Testis (tissue), 3 donors: ENCODE data around the gene BMPR1A. TPM values are rescaled to one million over a fixed set of nuclear protein-coding genes. Genes with fewer than 3 reads are reported as not detected.

Source experiments
- DNase-seq: peaks from one replicate; pipeline ENCODE4 v3.0.0-alpha.2; 2019
- H3K27ac ChIP-seq, 2 donors: fragments of 200-600 bp; sonication (generic); one replicate each; pipeline ENCODE4 v1.5.1; 2019
- H3K27me3 ChIP-seq: fragments of 200-600 bp; sonication (generic); one replicate; pipeline ENCODE4 v1.5.1; 2019
- H3K36me3 ChIP-seq: fragments of 200-600 bp; sonication (generic); one replicate; pipeline ENCODE4 v1.5.1; 2017; ENCODE audit warnings: low read depth; ENCODE audit errors: missing control alignments
- H3K4me1 ChIP-seq: fragments of 200-600 bp; sonication (generic); one replicate; pipeline ENCODE4 v1.5.1; 2019
- H3K4me3 ChIP-seq, 2 donors: fragments of 200-600 bp; sonication (generic); one replicate each; pipeline ENCODE4 v1.5.1; 2017 to 2019
- H3K9me3 ChIP-seq: fragments of 200-600 bp; sonication (generic); one replicate; pipeline ENCODE4 v1.5.1; 2017
- CTCF ChIP-seq, 3 experiments: fragments of 450-650 bp in 2 of 3; fragments of 200-600 bp in 1 of 3; sonication (generic) in 1 of 3; IDR thresholded peaks; one replicate each; pipeline ENCODE4 v1.5.1; 2016 to 2019; ENCODE audit warnings: antibody characterized with exemption in 3 of 3, mild to moderate bottlenecking in 2 of 3, moderate library complexity in 1 of 3
- POLR2A ChIP-seq: fragments of 450-650 bp; IDR thresholded peaks from one replicate; pipeline ENCODE4 v1.6.1; 2017; ENCODE audit warnings: antibody characterized with exemption, mild to moderate bottlenecking, moderate library complexity
- WGBS, 2 donors: methylation state at CpG; one replicate each; pipeline ENCODE4 v1.1.5; 2018; 5-methylcytosine and 5-hydroxymethylcytosine counted together
- intact Hi-C: fragments of 100-400 bp; cut with DNase I; formaldehyde crosslinking; loops from one replicate; pipeline ENCODE4 v1.15.1; 2023; ENCODE audit warnings: low total_unique reads
- polyA plus RNA-seq: library from polyadenylated mRNA; stranded (reverse); fragments of 350-450 nt; fragmentation: Illumina TruSeq; extraction: RNeasy Lipid Tissue Mini Kit (QIAGEN cat#74804); gene quantifications from one replicate; pipeline ENCODE4 v1.2.3, GENCODE V29; 2014; ENCODE audit warnings: low read depth, low replicate concordance; ENCODE audit not compliant: insufficient read depth
- total RNA-seq, 2 donors: library from RNA; depleted of rRNA; stranded (reverse); fragments of >200 nt; gene quantifications; one replicate each; pipeline ENCODE4 v1.2.3, GENCODE V29; 2016

BMPR1A gene
- total and polyA plus RNA-seq, 3 donors from 2014 or later: 19.5 to 51.1 (median 42.6) TPM

DNA sequence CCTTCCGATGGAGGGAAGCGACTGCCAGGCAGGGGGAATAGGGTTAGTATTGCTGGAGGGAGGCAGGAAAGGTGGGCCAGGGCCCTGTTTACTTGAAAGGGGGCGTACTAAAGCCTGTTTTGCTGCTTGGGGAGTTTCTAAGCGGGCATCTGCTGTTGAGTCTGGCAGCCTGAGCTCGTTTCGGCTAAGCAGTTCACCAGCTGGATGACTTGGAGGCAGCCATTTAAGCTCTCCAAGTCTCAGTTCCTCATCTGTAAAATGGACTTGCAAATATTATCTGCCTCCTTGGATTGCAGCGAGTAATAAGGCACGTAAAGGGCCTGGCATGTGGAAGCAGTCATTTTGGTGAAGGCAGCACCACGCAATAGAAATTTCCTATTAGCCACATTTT, 44.1 kb upstream of the BMPR1A start:
- Histone ChIP-seq H3K4me1 (peaks cover 11% of the 10 kb centered on the region), H3K27ac (peak overlapping the region; percentile 92 to 95), H3K9me3 (no peaks in the 10 kb centered on the region), H3K4me3 (peak overlapping the region; percentile 80 to 82), H3K27me3 (no peaks in the 10 kb centered on the region), H3K36me3 (no peaks in the 10 kb centered on the region)
- no peak for TF ChIP-seq POLR2A
- no peak for TF ChIP-seq CTCF (IDR thresholded peaks at IDR 0.05)
- intact Hi-C loops: no loop called here
- WGBS, 2 donors: 21 to 27% methylated on average over 9 of the region's 9 CpGs
- DNase-seq: no peak

- Histone ChIP-seq H3K27ac (no peak overlapping the region), H3K27me3 (no peaks in the 10 kb centered on the region), H3K9me3 (no peaks in the 10 kb centered on the region), H3K4me1 (peaks cover 11% of the 10 kb centered on the region), H3K4me3 (no peak overlapping the region), H3K36me3 (no peaks in the 10 kb centered on the region)
- intact Hi-C loops: no loop called here
- DNase-seq: no peak
- 73 to 82% methylated on average over 3 to 6 of the region's 6 CpGs for WGBS, 2 donors
- TF ChIP-seq CTCF (IDR thresholded peaks at IDR 0.05) (no peak), POLR2A (no peak)
These were observed 41.1 kb upstream of the BMPR1A start for GRCh38 chr10:86715156-86715795.

GRCh38 chr10:86715836-86716235, 40.6 kb upstream of the BMPR1A start:
- H3K9me3 ChIP-seq: no peaks in the 10 kb centered on the region
- peaks cover 8% of the 10 kb centered on the region for H3K4me1 ChIP-seq
- DNase-seq: no peak
- no peak overlapping the region for H3K27ac ChIP-seq
- no peaks in the 10 kb centered on the region for H3K27me3 ChIP-seq
- H3K36me3 ChIP-seq: no peaks in the 10 kb centered on the region
- TF ChIP-seq CTCF (IDR thresholded peaks at IDR 0.05): no peak
- TF ChIP-seq POLR2A: no peak
- 69 to 80% methylated on average over 4 to 5 of the region's 5 CpGs for WGBS, 2 donors
- H3K4me3 ChIP-seq: no peak overlapping the region
- intact Hi-C loops: no loop called here

GRCh38 chr10:86716466-86716865, 40.0 kb upstream of the BMPR1A start:
- no peaks in the 10 kb centered on the region for H3K36me3 ChIP-seq
- intact Hi-C loops: no loop called here
- no peak overlapping the region for H3K27ac ChIP-seq
- no peak for TF ChIP-seq POLR2A
- no peak for TF ChIP-seq CTCF (IDR thresholded peaks at IDR 0.05)
- no peaks in the 10 kb centered on the region for H3K9me3 ChIP-seq
- no peaks in the 10 kb centered on the region for H3K27me3 ChIP-seq
- WGBS, 2 donors: 96 to 100% methylated on average over 3 to 13 of the region's 13 CpGs
- DNase-seq: no peak
- H3K4me1 ChIP-seq: peaks cover 7% of the 10 kb centered on the region
- H3K4me3 ChIP-seq: no peak overlapping the region

- intact Hi-C loops: no loop called here
- TF ChIP-seq CTCF (IDR thresholded peaks at IDR 0.05) (no peak), POLR2A (no peak)
- no peak overlapping the region for H3K4me3 ChIP-seq
- H3K4me1 ChIP-seq: no peaks in the 10 kb centered on the region
- no peak overlapping the region for H3K27ac ChIP-seq
- no peak for DNase-seq
- no peaks in the 10 kb centered on the region for H3K9me3 ChIP-seq
- H3K36me3 ChIP-seq: no peaks in the 10 kb centered on the region
- WGBS, 2 donors: 93 to 95% methylated on average over 8 of the region's 8 CpGs
- H3K27me3 ChIP-seq: no peaks in the 10 kb centered on the region
These were observed 37.9 kb upstream of the BMPR1A start for GRCh38 chr10:86718556-86718955.
